ENCODE measurements around the gene GRSF1.
"Not testable (repeated sequence)": the region's sequence is repeated elsewhere in the genome, so short reads cannot be mapped to it uniquely, and the experiment has no call there.

GRSF1 gene

GRCh38 chr4:70839589-70840093, at the start of gene GRSF1:
Gene GRSF1 (minus strand): TSS chr4:70839890. CDS start chr4:70839827, 63 bp downstream.
- in situ Hi-C loops (cut with HindIII; ENCODE audit: low sequenced_read_pairs) = no loop called here

DNA sequence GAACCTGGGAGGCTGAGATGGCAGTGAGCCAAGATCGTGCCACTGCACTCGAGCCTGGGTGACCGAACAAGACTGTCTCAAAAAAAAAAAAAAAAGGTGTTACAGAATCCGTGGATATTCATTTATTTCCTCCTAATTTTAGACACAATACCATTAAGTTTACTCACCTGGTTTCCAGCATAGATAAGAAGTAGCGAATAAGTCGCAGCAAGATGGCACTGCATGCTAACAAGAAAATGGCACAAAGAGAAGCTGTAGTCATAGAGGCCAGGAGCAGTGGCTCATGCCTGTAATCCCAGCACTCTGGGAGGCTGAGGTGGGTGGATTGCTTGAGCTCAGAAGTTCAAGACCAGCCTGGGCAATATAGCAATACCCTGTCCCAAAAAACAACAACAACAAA, 45.5 kb upstream of the GRSF1 start:
- in situ Hi-C loops (cut with HindIII; ENCODE audit: low sequenced_read_pairs) = no loop called here

- in situ Hi-C loops (cut with HindIII; ENCODE audit: low sequenced_read_pairs) = no loop called here
Measured at GRCh38 chr4:70880739-70881138, 41.0 kb upstream of the GRSF1 start.

DNA sequence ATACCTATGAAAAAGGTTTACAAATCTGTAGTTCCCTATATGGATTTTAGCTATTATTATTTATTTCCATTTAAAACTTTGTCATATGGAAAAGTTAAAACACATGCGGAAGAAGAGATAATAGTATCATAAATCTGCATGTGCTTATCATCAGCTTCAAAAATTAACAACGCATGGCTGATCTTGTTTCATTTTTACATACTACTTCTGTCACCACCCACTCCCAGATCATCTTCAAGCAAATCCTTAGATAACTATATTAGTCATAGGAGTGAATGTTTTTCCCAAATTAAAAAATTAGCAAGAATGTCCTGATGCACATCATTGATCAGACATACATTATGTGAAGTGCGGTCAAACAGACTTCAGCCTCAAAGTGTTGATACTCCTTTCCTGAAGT, 37.9 kb upstream of the GRSF1 start:
- in situ Hi-C loops (cut with HindIII; ENCODE audit: low sequenced_read_pairs) = no loop called here

DNA sequence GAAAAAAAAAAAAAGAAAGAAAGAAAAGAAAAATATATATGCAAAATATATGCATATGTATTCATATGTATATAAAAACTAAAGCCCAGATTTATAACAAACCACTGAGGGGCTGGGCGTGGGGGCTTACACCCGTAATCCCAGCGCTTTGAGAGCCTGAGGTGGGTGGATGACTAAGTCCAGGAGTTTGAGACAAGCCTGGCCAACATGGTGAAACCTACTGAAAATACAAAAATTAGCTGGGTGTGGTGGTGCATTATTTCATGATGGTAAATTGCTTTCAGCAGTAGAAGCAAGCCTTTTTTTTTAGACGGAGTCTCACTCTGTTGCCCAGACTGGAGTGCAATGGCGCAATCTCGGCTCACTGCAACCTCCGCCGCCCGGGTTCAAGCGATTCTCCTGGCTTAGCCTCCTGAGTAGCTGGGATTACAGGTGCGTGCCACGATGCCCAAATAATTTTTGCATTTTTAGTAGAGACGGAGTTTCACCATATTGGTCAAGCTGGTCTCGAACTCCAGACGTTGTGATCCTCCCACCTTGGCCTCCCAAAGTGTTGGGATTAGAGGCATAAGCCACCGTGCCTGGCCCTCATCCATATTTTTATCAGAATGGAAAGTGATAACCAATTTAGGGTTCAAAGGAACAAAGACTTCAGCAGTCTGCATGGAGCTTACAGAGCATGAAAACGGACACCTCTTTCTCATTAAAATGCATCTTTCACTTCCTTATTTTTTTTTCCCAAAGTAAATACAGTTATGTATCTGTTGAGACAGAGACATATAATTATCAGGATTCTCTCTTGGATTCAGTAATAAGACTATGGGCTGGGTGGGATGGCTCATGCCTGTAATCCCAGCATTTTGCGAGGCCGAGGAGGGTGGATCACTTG, 34.8 kb upstream of the GRSF1 start:
- in situ Hi-C loops (cut with HindIII; ENCODE audit: low sequenced_read_pairs) = no loop called here

DNA sequence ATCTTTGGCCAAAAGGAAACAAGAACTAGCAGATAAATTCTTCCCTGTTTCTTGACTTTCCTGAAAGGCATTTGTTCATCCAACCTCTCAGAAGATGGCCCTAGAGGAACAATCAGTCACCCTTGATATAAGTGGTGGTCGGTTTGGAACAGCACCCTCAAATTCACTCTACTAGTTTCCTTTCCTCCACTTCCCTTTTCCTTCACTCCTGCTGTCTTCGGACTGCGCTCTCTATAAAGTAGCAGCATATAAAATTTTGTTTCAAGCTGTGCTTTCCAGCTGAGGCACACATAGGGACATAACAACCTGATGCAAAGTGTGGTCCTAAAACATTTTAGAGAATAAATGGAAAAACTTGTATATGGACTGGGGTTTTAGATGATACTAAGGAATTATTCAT, 33.5 kb upstream of the GRSF1 start:
- in situ Hi-C loops (cut with HindIII; ENCODE audit: low sequenced_read_pairs) = no loop called here

DNA sequence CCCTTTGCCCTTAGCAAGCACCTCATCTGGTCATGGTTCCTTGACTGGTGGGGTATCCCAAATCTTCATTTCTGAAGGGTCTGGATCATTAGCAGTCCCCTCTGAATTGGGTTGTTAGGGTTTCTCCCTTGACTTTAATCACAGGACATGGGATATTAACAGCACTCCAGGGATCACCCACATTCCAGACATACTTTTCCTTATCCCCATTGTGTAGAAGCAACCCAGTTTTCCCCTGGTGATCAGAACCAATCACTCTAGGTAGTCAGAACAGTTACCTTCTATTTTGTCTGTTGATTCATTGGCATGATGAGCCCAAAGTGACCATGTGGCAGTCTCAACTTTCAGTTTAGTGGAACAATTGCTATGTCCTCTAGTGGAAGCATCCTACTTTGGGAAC, 29.1 kb upstream of the GRSF1 start:
- in situ Hi-C loops (cut with HindIII; ENCODE audit: low sequenced_read_pairs) = no loop called here

DNA sequence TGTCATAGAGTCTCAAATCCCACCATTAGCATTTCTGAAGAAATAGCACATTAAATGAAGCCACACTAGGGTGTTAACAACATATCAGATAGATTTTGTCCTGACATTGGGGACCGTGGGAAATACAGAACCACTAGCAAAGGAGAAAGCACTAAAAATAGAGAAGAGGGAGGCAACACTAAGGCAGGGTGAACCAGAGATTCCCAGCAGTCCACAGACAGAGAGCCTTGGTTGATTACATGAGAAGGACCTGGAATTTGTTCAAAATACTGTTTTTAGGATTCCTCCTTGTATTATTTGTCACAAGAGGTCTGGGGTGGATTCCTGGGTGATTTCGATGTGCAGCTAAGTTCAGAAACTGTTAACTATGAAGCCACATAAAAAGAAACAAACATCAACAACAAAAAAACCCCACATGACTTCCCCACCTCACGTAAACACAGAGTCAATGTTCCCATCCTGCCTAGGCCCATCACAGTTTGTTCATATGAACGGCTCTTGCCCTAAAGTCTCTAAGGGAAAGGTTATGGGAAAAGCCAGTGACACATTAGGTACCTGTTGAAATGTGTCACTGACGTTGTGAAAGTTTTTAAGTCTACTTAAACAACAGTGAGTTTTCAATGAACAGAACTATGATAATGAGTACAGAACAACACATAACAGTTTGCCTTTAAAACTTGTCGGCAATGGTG, 23.6 kb upstream of the GRSF1 start:
- in situ Hi-C loops (cut with HindIII; ENCODE audit: low sequenced_read_pairs) = no loop called here

DNA sequence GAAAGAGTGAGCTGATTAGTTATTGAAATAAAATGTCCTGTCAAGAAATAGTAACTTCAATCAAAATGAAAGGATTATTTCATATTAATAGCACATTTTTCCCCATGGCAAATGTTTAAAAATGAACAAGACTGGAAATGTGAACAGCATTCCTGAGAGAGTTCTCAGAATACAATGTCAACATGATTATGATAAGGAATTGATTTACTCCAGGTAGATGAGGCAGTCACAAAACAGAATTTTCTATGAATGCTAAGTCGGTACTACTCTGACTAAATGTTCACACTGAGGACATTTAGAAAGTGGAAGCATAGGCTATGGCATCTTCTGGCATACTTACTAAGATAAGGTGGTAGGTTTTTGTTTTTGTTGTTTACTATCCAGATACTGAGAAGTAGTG, 19.4 kb upstream of the GRSF1 start:
- in situ Hi-C loops (cut with HindIII; ENCODE audit: low sequenced_read_pairs) = no loop called here

GRCh38 chr4:70858454-70858853, 18.8 kb upstream of the GRSF1 start:
- in situ Hi-C loops (cut with HindIII; ENCODE audit: low sequenced_read_pairs) = no loop called here

- in situ Hi-C loops (cut with HindIII; ENCODE audit: low sequenced_read_pairs) = no loop called here
Measured at GRCh38 chr4:70855464-70855863, 15.8 kb upstream of the GRSF1 start.

DNA sequence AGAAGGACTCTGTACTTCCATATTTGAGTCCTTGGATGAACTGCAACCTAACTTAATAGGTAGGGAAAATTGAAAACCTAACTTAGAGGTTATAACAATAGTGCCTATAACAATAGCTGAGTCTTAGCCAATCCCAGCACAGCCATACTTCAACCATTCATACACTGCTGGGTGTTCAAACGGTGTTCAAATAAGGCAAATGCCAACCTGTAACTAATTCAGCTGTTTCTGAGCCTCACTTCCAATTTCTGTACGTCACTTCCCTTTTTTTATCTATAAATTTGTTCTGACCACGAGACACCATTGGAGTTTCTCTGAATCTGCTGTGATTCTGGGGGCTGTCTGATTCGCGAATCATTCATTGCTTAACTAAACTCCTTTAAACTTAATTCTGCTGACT, 9.6 kb upstream of the GRSF1 start:
- in situ Hi-C loops (cut with HindIII; ENCODE audit: low sequenced_read_pairs) = no loop called here

- in situ Hi-C loops (cut with HindIII; ENCODE audit: low sequenced_read_pairs) = no loop called here
Measured at GRCh38 chr4:70844180-70844579, 4.5 kb upstream of the GRSF1 start.

DNA sequence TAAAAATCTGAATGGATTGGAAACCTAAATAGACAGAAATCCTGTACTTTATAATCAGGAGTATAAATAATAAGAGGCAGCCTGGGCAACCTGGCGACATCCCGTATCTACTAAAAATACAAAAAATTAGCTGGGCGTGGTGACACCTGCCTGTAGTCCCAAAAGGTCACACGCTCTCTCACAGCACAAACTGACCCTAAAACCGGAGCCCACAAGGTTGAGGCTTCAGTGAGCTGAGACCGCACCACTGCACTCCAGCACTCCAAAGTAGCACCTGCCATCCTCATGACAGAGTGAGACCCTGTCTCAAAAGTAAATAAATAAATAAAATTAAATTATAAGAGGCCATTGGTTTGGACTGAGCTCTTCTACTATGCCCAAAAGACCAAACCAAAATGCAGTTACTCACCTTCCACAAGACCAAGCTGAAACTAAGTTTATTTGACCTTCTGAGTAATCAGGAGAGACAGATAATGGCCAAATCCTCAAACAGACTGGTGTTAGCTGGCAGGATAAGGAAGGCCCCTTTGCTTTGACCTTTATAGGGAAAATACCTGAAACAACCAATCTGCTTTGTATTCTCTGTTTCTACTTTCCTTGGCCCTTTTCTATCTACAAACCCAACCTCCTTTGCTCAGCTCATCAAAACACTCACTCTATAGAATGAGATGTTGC, 3.2 kb upstream of the GRSF1 start:
- in situ Hi-C loops (cut with HindIII; ENCODE audit: low sequenced_read_pairs) = no loop called here

- in situ Hi-C loops (cut with HindIII; ENCODE audit: low sequenced_read_pairs) = no loop called here
Measured at GRCh38 chr4:70841951-70842350, 2.3 kb upstream of the GRSF1 start.

DNA sequence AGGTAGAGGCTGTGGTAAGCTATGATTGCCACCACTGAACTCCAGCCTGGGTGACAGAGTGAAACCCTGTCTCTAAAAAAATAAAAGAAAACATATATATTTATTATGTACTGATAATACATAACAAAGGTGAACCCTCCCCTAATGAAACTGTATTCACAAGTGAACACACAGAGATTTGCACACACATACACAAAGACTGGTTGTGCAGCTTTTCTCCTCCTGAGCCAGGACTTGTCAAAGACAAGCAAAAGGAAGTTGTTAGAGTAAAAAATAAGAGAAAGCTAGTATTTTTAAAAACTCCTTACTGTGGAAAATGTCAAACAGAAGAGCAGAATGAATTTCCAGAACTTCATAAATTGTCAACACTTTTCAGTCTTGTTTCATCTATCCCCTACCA, 1.5 kb upstream of the GRSF1 start:
- in situ Hi-C loops (cut with HindIII; ENCODE audit: low sequenced_read_pairs) = no loop called here

- in situ Hi-C loops (cut with HindIII; ENCODE audit: low sequenced_read_pairs) = not testable (repeated sequence)
Measured at GRCh38 chr4:70840631-70841030, 941 bp upstream of the GRSF1 start.

- in situ Hi-C loops (cut with HindIII; ENCODE audit: low sequenced_read_pairs) = not testable (repeated sequence)
Measured at GRCh38 chr4:70840137-70840536, 447 bp upstream of the GRSF1 start.

DNA sequence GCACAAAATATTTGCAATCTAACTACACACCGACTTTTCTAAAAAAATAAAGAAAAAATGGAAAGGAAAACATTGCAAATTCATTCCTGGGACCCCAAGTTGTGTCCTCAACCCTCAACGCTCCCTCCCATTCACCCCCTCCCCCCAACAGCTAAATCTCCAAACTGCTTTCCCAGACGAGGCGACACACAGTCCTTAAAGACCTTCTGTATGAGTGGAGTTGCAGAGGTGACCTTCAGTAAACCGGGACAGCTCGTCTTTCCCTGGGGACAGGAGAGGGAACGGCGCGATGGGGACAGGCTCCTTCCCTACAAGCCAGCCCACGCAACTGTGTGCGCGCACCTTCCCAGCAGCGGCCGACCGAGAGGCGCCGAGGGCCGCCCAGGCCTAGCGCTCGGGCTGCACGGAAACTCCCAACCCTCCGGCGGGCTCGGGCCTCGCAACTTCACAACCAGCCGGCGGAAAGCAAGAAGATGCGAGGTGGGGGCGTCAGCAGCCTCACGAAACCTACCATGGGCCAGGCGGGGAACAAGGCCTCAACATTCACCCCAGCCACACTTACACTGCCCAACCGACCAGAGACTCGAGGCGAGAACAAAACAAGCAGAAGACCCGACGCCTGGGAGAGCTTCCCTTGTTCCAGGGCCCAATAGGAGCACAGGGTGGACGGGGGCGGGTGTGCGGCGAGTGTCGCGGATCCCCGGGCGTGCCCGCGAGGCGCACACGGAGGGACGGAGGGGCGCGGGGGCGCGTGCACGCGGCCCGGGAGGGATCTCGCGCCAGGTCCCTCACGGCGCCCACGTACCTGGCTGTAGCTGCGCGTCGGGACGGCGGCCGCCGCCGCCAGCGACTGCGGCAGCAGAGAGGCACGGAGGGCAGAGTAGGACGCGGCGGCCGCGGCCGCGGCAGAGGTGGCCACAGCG, 763 bp downstream of the GRSF1 start:
- in situ Hi-C loops (cut with HindIII; ENCODE audit: low sequenced_read_pairs) = no loop called here

GRCh38 chr4:70838204-70838603, 1.5 kb downstream of the GRSF1 start:
- in situ Hi-C loops (cut with HindIII; ENCODE audit: low sequenced_read_pairs) = no loop called here

Measured in DLD1 (cell line).